HG03354 (cell line): ENCODE results near the gene GLYATL1B.
"Not testable (repeated sequence)": the region's sequence is repeated elsewhere in the genome, so short reads cannot be mapped to it uniquely, and the experiment has no call there.

Experiments used
- ATAC-seq: cut with Tn5 transposase; IDR thresholded peaks from one replicate; pipeline ENCODE4 v1.9.1; 2021; ENCODE audit warnings: mild to moderate bottlenecking; ENCODE audit not compliant: unreplicated experiment, poor library complexity, severe bottlenecking

The GLYATL1B gene

GRCh38 chr11:59086007-59086406, at the start of gene GLYATL1B:
Gene GLYATL1B (plus strand): TSS chr11:59086307. CDS start chr11:59086307, 0 bp downstream.
- not testable (repeated sequence) for ATAC-seq

- ATAC-seq, result not testable (repeated sequence)
These were observed 49.6 kb upstream of the GLYATL1B start for GRCh38 chr11:59036542-59036941.

- not testable (repeated sequence) for ATAC-seq
These were observed 48.7 kb upstream of the GLYATL1B start for GRCh38 chr11:59037434-59037833.

- ATAC-seq, result no peak
These were observed 45.5 kb upstream of the GLYATL1B start for GRCh38 chr11:59040607-59041006.

- ATAC-seq, result peak; percentile 79
These were observed 34.7 kb upstream of the GLYATL1B start for GRCh38 chr11:59051383-59051782.

- ATAC-seq, result not testable (repeated sequence)
These were observed 33.8 kb upstream of the GLYATL1B start for GRCh38 chr11:59052355-59052754.

- ATAC-seq, result peak; percentile 78
These were observed 32.7 kb upstream of the GLYATL1B start for GRCh38 chr11:59053387-59053786.

GRCh38 chr11:59058120-59059033, 27.7 kb upstream of the GLYATL1B start:
- peak; percentile 91 for ATAC-seq

GRCh38 chr11:59060096-59060495, 26.0 kb upstream of the GLYATL1B start:
- ATAC-seq, result not testable (repeated sequence)

- ATAC-seq, result no peak
These were observed 23.2 kb upstream of the GLYATL1B start for GRCh38 chr11:59062602-59063529.

GRCh38 chr11:59063996-59064727, 21.9 kb upstream of the GLYATL1B start:
- not testable (repeated sequence) for ATAC-seq

- no peak for ATAC-seq
These were observed 17.0 kb upstream of the GLYATL1B start for GRCh38 chr11:59069087-59069486.

GRCh38 chr11:59076876-59077571, 9.1 kb upstream of the GLYATL1B start:
- peak; percentile 95 for ATAC-seq

- no peak for ATAC-seq
These were observed 7.7 kb upstream of the GLYATL1B start for GRCh38 chr11:59078435-59078834.

- ATAC-seq, result no peak
These were observed 7.0 kb upstream of the GLYATL1B start for GRCh38 chr11:59079086-59079485.

- ATAC-seq, result not testable (repeated sequence)
These were observed 5.7 kb upstream of the GLYATL1B start for GRCh38 chr11:59080421-59080820.

- ATAC-seq, result not testable (repeated sequence)
These were observed 4.6 kb upstream of the GLYATL1B start for GRCh38 chr11:59081430-59082020.

- ATAC-seq, result no peak
These were observed 2.1 kb downstream of the GLYATL1B start for GRCh38 chr11:59088162-59088561.

- not testable (repeated sequence) for ATAC-seq
These were observed 7.5 kb downstream of the GLYATL1B start for GRCh38 chr11:59093576-59093975.
